HepG2 (cell line): Measurements from ENCODE around the gene ANKRD53. TPM values are rescaled to one million over a fixed set of nuclear protein-coding genes. Genes with fewer than 3 reads are reported as not detected.

Source experiments
- ATAD3A ChIP-seq: sonication (generic); formaldehyde crosslinking; IDR thresholded peaks from 2 replicates; pipeline ENCODE4 v1.4.0; 2020; ENCODE audit warnings: missing genetic modification reagents
- CENPX ChIP-seq: sonication (generic); formaldehyde crosslinking; IDR thresholded peaks from 2 replicates; pipeline ENCODE4 v1.9.0; 2021; ENCODE audit warnings: mild to moderate bottlenecking, missing genetic modification reagents, moderate library complexity
- HDAC1 ChIP-seq: sonication (generic); formaldehyde crosslinking; IDR thresholded peaks from 2 replicates; pipeline ENCODE4 v1.5.1; 2020; ENCODE audit warnings: mild to moderate bottlenecking, missing genetic modification reagents
- HDAC6 ChIP-seq: fragments of 200-600 bp; sonication (generic); IDR thresholded peaks from 2 replicates; pipeline ENCODE4 v1.7.0; 2017; ENCODE audit warnings: mild to moderate bottlenecking, antibody characterized with exemption, low read length, low read depth
- HNRNPUL1 ChIP-seq: fragments of 200-400 bp; formaldehyde crosslinking; IDR thresholded peaks from 2 replicates; pipeline ENCODE4 v1.6.1; 2017; ENCODE audit warnings: low read depth, mild to moderate bottlenecking, low read length, moderate library complexity
- LCORL ChIP-seq, 2 experiments: fragments of 450-650 bp in 1 of 2; sonication (generic) in 1 of 2; formaldehyde crosslinking in 1 of 2; IDR thresholded peaks; 2 replicates each; pipeline versions ENCODE4 v1.5.0 to v1.6.1; 2017 to 2020; ENCODE audit warnings: antibody characterized with exemption in 1 of 2, missing genetic modification reagents in 1 of 2
- MBD4 ChIP-seq: IDR thresholded peaks from 2 replicates; pipeline ENCODE4 v1.6.1; 2012; ENCODE audit warnings: low read length, inconsistent platforms, borderline replicate concordance
- MXD4 ChIP-seq: IDR thresholded peaks from 2 replicates; pipeline ENCODE4 v1.6.1; 2016; ENCODE audit warnings: mild to moderate bottlenecking, missing biosample characterization, missing genetic modification reagents
- SIN3B ChIP-seq: fragments of 150-350 bp; IDR thresholded peaks from 2 replicates; pipeline ENCODE4 v1.6.1; 2014; ENCODE audit warnings: low read length
- SP2 ChIP-seq: sonication (generic); formaldehyde crosslinking; IDR thresholded peaks from 2 replicates; pipeline ENCODE4 v1.5.1; 2020; ENCODE audit warnings: mild to moderate bottlenecking, missing genetic modification reagents
- SYNCRIP ChIP-seq: fragments of 200-400 bp; formaldehyde crosslinking; IDR thresholded peaks from 2 replicates; pipeline ENCODE4 v1.6.1; 2018; ENCODE audit warnings: mild to moderate bottlenecking, low read depth, low read length; ENCODE audit not compliant: insufficient read depth
- YY1 ChIP-seq: IDR thresholded peaks from 2 replicates; pipeline ENCODE4 v1.6.1; 2011; ENCODE audit warnings: low read length, low read depth, moderate library complexity, mild to moderate bottlenecking; ENCODE audit not compliant: insufficient read depth, insufficient replicate concordance
- ZFP37 ChIP-seq: sonication (generic); formaldehyde crosslinking; IDR thresholded peaks from 2 replicates; pipeline ENCODE4 v1.4.0; 2020; ENCODE audit warnings: missing genetic modification reagents, borderline replicate concordance
- ZNF180 ChIP-seq: sonication (generic); formaldehyde crosslinking; IDR thresholded peaks from 2 replicates; pipeline ENCODE4 v1.4.0; 2020; ENCODE audit warnings: low read depth, missing genetic modification reagents, borderline replicate concordance
- ZNF260 ChIP-seq: sonication (generic); formaldehyde crosslinking; IDR thresholded peaks from 2 replicates; pipeline ENCODE4 v1.4.0; 2020; ENCODE audit warnings: missing genetic modification reagents, low read depth, mild to moderate bottlenecking, borderline replicate concordance
- ZNF569 ChIP-seq: sonication (generic); formaldehyde crosslinking; IDR thresholded peaks from 2 replicates; pipeline ENCODE4 v1.5.0; 2020; ENCODE audit warnings: mild to moderate bottlenecking, missing genetic modification reagents, moderate library complexity, borderline replicate concordance
- ZNF644 ChIP-seq: IDR thresholded peaks from 2 replicates; pipeline ENCODE4 v1.6.1; 2016; ENCODE audit warnings: low read depth
- ZNF749 ChIP-seq: sonication (generic); formaldehyde crosslinking; IDR thresholded peaks from 2 replicates; pipeline ENCODE4 v1.8.0; 2022; ENCODE audit warnings: mild to moderate bottlenecking, missing genetic modification reagents, moderate library complexity, borderline replicate concordance
- ZNF768 ChIP-seq: sonication (generic); formaldehyde crosslinking; IDR thresholded peaks from 2 replicates; pipeline ENCODE4 v1.4.0; 2020; ENCODE audit warnings: missing genetic modification reagents
- ZNF841 ChIP-seq: sonication (generic); formaldehyde crosslinking; IDR thresholded peaks from 2 replicates; pipeline ENCODE4 v1.8.1; 2023; ENCODE audit warnings: missing genetic modification reagents, borderline replicate concordance
- ZNF883 ChIP-seq: sonication (generic); formaldehyde crosslinking; IDR thresholded peaks from 2 replicates; pipeline ENCODE4 v1.5.1; 2020; ENCODE audit warnings: mild to moderate bottlenecking, missing genetic modification reagents; ENCODE audit errors: not compliant biosample characterization
- ZZZ3 ChIP-seq: sonication (generic); formaldehyde crosslinking; IDR thresholded peaks from 2 replicates; pipeline ENCODE4 v1.4.0; 2020; ENCODE audit warnings: missing genetic modification reagents, mild to moderate bottlenecking, borderline replicate concordance
- polyA plus RNA-seq, 8 experiments: library from polyadenylated mRNA; depleted of rRNA in 3 of 8; stranded (reverse) in 7 of 8; unstranded in 1 of 8; fragments of >200 nt; fragmentation: Illumina TruSeq in 4 of 8; extraction: Trizol in 4 of 8; gene quantifications; 2 replicates each; pipeline versions ENCODE4 v1.2.1 to v1.2.3, GENCODE V29; 2011 to 2016; ENCODE audit warnings: low read depth in 4 of 8, missing spikeins in 1 of 8, mixed read lengths in 1 of 8; ENCODE audit not compliant: insufficient read depth in 1 of 8
- total RNA-seq, 5 experiments: library from RNA; depleted of rRNA; stranded (reverse); fragments of >200 nt; fragmentation: Illumina TruSeq; extraction: Trizol; gene quantifications; 2 replicates each; pipeline ENCODE4 v1.2.3, GENCODE V29; 2016; ENCODE audit warnings: low read depth in 1 of 5
- TF ChIP-seq, protein P1 (sequence below): sonication (generic); formaldehyde crosslinking; IDR thresholded peaks from 2 replicates; pipeline ENCODE4 v1.8.0; 2022; ENCODE audit warnings: mild to moderate bottlenecking, missing genetic modification reagents, moderate library complexity
- TF ChIP-seq, protein P2 (sequence below): sonication (generic); formaldehyde crosslinking; IDR thresholded peaks from 2 replicates; pipeline ENCODE4 v1.5.0; 2020; ENCODE audit warnings: missing genetic modification reagents, mild to moderate bottlenecking, borderline replicate concordance
- TF ChIP-seq, protein P3 (sequence below): sonication (generic); formaldehyde crosslinking; IDR thresholded peaks from 2 replicates; pipeline ENCODE4 v1.4.0; 2020; ENCODE audit warnings: missing genetic modification reagents, low read depth, mild to moderate bottlenecking, borderline replicate concordance
- TF ChIP-seq, protein P4 (sequence below): sonication (generic); IDR thresholded peaks from 2 replicates; pipeline ENCODE4 v1.6.1; 2016; ENCODE audit warnings: low read depth, borderline replicate concordance

ANKRD53 gene
- total and polyA plus RNA-seq, 2 of the 13 experiments (the other 11 are each of a cell fraction or from before 2014, with no cell fraction given), result 0.15 TPM; not detected in 1

DNA sequence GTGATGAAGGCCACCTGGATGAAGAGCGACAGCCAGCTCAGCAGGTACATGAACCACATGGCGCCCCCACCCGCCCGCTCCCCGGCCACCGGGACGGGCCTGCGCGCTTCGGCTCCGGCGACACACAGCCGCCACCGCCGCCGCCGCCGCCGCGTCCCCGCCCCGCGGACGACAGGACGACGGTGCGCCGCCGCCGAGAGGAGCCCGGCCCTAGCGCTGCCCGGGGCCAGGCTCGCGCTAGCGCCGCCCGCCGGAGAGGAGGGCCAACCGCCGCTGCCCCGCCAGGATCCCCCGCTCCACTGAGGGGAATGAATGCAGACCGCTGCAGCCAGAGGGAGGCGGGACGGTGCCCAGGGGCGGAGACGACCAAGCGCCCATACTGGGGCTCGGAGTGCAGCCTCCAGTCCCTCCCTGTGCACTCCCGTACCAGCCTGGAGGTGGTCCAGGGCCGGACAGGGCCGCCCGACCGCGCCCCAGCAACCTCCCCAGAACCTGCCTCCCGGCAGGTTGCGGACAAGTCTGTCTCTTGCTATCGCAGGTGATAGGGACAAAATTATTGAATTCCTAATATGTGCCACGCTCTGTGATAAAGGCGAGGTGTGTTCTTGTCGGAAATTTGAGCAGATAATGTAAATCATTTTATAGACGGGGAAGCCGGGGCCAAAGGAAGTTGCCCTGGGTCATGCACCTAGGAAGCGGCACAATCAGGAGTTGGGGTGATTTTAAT lies 16.4 kb downstream of the ANKRD53 start, which contains the start of gene TEX261 (continued):
- TF ChIP-seq, protein P1, sequence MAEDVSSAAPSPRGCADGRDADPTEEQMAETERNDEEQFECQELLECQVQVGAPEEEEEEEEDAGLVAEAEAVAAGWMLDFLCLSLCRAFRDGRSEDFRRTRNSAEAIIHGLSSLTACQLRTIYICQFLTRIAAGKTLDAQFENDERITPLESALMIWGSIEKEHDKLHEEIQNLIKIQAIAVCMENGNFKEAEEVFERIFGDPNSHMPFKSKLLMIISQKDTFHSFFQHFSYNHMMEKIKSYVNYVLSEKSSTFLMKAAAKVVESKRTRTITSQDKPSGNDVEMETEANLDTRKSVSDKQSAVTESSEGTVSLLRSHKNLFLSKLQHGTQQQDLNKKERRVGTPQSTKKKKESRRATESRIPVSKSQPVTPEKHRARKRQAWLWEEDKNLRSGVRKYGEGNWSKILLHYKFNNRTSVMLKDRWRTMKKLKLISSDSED (CRISPR knock-in tag), result no peak
- no peak for TF ChIP-seq SIN3B
- TF ChIP-seq ZZZ3 (CRISPR knock-in tag), result no peak; the same call in 1 of the 2 replicates
- TF ChIP-seq SYNCRIP, result no peak
- TF ChIP-seq, protein P2, sequence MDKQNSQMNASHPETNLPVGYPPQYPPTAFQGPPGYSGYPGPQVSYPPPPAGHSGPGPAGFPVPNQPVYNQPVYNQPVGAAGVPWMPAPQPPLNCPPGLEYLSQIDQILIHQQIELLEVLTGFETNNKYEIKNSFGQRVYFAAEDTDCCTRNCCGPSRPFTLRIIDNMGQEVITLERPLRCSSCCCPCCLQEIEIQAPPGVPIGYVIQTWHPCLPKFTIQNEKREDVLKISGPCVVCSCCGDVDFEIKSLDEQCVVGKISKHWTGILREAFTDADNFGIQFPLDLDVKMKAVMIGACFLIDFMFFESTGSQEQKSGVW (CRISPR knock-in tag), result no peak
- peak; percentile 43; the same call in 1 of the 2 replicates for TF ChIP-seq ZNF768 (CRISPR knock-in tag)
- no peak for TF ChIP-seq MXD4 (CRISPR knock-in tag)
- no peak for TF ChIP-seq LCORL (IDR thresholded peaks at IDR 0.05)
- peak; percentile 60; the same call in 1 of the 2 replicates for TF ChIP-seq LCORL (CRISPR knock-in tag; IDR thresholded peaks at IDR 0.05)
- no peak for TF ChIP-seq ATAD3A (CRISPR knock-in tag)
- peak; percentile 60 for TF ChIP-seq ZNF883 (CRISPR knock-in tag)
- TF ChIP-seq HDAC1 (CRISPR knock-in tag), result peak; percentile 60; the same call in 1 of the 2 replicates
- no peak for TF ChIP-seq MBD4
- TF ChIP-seq, protein P3, sequence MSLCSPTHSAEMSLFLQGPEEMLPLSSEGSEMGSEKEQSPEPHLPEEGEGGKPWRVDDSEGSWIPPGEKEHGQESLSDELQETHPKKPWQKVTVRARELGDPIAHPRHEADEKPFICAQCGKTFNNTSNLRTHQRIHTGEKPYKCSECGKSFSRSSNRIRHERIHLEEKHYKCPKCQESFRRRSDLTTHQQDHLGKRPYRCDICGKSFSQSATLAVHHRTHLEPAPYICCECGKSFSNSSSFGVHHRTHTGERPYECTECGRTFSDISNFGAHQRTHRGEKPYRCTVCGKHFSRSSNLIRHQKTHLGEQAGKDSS (CRISPR knock-in tag), result no peak; the same call in 1 of the 2 replicates
- TF ChIP-seq ZNF569, result 0 out of 2 replicates have a peak, but pooled peaks have one; percentile 63
- 0 out of 2 replicates have a peak, but pooled peaks have one; percentile 25 for TF ChIP-seq ZNF841 (CRISPR knock-in tag)
- TF ChIP-seq HNRNPUL1, result no peak
- peak; percentile 84 for TF ChIP-seq YY1
- no peak for TF ChIP-seq ZNF180
- 0 out of 2 replicates have a peak, but pooled peaks have one; percentile 6 for TF ChIP-seq ZNF644 (CRISPR knock-in tag)
- no peak for TF ChIP-seq ZNF260 (CRISPR knock-in tag)
- TF ChIP-seq CENPX (CRISPR knock-in tag), result no peak
- TF ChIP-seq ZNF749 (CRISPR knock-in tag), result no peak
- no peak for TF ChIP-seq SP2 (CRISPR knock-in tag)
- no peak for TF ChIP-seq HDAC6
- TF ChIP-seq, protein P4, sequence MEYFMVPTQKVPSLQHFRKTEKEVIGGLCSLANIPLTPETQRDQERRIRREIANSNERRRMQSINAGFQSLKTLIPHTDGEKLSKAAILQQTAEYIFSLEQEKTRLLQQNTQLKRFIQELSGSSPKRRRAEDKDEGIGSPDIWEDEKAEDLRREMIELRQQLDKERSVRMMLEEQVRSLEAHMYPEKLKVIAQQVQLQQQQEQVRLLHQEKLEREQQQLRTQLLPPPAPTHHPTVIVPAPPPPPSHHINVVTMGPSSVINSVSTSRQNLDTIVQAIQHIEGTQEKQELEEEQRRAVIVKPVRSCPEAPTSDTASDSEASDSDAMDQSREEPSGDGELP, result peak; percentile 10; the same call in 1 of the 2 replicates
- no peak for TF ChIP-seq ZFP37 (CRISPR knock-in tag)
